Left ventricle myocardium superior (tissue), 1 donor: Measurements from ENCODE around the gene METAP2. TPM values are rescaled to one million over a fixed set of nuclear protein-coding genes. Genes with fewer than 3 reads are reported as not detected.

Experiments used
- ATAC-seq: fragments of 200-7000 bp; cut with Tn5 transposase; one replicate; pipeline ENCODE4 v1.9.1; 2020; ENCODE audit warnings: mild to moderate bottlenecking, moderate library complexity
- DNase-seq: peaks from one replicate; pipeline ENCODE4 v3.0.0-alpha.2; 2020
- intact Hi-C: fragments of 100-400 bp; cut with micrococcal nuclease; formaldehyde crosslinking; loops from one replicate; pipeline ENCODE4 v1.11.0; 2022
- total RNA-seq: library from RNA; stranded (reverse); fragmentation: NEBNext Ultra II Directional; extraction: Animal tissue kit (Norgen Biotek cat#: 25700); gene quantifications from one replicate; pipeline ENCODE4 v1.2.1, GENCODE V29; 2021
- donor health status: DM: no; HTN: yes; CAD: no; lungs with severe emphysema.

Gene METAP2
- total RNA-seq, 1 donor from 2014 or later: 61.6 TPM

DNA sequence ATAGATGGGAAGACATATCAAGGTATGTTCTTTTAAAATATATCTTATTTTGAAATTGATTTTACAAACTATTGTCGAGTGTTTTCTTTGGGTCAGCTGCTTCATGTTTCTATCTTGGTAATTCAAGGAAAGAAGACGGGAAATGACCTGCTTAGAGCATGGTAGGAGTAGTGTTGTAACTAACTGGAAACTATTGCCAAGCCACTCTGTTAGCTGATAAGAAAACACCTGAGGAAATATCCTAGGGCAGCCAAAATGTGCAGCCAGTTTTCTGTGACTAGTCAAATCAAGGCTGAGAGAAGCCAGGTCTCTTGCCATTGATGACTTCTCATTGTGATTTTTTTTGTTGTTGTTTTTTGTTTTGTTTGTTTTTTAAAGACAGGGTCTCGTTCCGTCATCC is 30.2 kb downstream of the METAP2 start:
- intact Hi-C loops: no loop called here
- DNase-seq (no peak), ATAC-seq (no peak)

DNA sequence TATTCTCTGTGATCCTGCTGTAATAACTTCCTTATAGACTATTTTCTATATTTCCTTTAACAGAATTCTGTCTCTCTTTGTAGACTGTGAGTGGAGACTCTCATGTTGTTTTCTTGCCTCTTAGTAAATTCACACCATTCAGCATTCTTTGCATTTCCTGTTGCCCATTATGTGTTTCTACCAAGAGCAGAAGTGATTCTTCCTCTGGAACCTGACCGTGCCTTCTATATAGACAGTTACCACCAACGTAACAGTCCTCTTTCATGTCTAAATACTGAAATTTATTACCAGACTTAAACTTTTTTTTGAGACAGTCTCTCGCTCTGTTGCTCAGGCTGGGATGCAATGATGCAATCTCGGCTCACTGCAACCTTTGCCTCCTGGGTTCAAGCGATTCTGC is 31.1 kb downstream of the METAP2 start:
- ATAC-seq (no peak), DNase-seq (no peak)
- intact Hi-C loops: no loop called here

DNA sequence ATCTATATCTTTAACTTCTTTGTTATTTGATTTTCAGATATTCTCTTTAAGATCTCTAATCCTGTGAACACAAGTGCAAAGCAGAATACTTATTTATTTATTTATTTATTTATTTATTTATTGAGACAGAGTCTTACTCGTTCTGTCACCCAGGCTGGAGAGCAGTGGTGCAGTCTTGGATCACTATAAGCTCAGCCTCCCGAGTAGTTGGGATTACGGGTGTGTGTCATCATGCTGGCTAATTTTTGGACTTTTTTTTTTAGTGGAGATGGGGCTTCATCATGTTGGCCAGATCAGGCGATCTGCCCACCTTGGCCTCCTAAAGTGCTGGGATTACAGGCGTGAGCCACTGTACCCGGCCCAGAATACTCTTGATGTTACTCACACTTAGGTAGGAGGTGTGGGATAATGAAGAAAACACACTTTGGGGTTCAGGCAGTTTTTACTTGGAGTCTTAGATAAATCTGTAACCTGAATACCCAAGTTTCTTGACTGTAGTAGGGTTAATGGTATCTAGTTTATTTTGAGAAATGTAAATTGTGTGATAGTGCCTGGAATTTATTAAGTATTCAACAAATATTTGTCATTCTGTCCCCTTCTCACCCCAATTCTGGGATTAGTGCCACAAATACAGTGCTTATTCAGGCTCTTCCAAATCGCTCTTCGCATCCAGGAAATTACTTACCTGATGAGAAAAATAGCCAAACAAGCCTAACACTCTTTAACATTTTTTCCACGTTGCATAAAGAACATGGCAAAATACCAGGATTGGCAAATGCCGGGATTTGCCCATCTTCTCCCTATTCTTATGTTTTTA is 33.0 kb downstream of the METAP2 start:
- ATAC-seq: no peak
- intact Hi-C loops: no loop called here
- DNase-seq: no peak

DNA sequence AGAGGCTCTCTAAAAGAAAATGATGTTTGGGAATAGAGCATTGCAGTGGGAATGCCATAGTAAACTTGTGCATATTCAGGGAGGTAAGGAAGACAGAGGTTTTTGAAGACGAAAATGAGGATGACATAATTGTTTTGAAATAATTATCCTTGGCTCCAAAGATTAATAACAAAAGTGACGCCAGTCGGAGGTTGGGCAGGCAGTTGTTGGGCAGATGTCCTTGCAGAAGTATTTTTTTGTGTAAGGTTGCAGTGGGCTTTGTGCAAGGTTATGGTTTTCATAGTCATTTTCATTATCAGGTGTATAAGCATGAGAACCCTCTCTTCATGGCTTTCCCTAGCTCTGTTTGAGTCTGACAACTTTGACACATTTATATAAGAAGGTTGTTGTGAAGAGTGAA is 35.3 kb downstream of the METAP2 start:
- intact Hi-C loops: no loop called here
- ATAC-seq: no peak
- DNase-seq: no peak

DNA sequence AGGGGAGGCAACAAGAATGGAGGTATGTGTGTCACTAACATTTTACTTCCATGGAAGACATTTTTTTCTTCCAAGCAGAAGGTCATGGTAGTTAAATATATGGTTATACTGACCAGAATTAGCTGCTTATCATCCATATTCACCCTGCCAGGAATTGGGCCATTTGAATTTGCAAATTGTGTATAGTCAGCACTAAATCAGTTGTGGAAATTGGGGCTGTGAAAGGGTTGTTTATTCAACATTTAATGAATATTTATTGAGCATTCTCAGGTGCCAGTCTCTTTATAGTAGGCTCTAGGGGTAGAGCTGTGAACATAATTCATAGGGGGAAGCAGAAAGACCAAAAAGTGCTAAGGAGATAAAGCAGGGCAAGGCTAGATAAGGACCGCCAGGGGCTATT is 38.0 kb downstream of the METAP2 start:
- no peak for DNase-seq
- intact Hi-C loops: no loop called here
- no peak for ATAC-seq

DNA sequence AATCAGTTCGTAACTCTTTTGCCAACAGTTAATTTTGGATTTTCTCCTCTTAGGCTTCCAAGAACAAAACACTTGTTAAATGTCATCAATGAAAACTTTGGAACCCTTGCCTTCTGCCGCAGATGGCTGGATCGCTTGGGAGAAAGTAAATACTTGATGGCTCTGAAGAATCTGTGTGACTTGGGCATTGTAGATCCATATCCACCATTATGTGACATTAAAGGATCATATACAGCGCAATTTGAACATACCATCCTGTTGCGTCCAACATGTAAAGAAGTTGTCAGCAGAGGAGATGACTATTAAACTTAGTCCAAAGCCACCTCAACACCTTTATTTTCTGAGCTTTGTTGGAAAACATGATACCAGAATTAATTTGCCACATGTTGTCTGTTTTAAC is 39.6 kb downstream of the METAP2 start:
- ATAC-seq (no peak), DNase-seq (no peak)
- intact Hi-C loops: no loop called here

DNA sequence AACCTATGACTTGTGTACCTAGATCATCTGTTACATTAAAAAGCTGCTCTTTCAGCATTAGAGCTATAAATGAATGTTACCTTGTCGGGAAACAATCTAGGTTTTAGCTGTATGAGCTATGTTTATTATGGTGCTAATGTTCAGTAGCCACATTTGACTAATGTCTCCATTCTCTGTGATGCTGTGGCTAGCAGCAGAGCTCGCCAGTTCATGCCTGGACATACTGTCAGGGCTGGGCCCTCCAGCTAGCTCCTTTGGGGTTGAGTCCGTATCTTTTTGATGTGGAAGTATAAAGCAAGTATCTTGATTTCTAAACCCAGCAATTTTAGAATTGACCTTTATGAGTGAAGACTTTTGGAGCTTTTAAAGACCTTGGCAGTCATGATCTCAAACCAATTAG is 41.2 kb downstream of the METAP2 start:
- ATAC-seq (no peak), DNase-seq (no peak)
- intact Hi-C loops: no loop called here

DNA sequence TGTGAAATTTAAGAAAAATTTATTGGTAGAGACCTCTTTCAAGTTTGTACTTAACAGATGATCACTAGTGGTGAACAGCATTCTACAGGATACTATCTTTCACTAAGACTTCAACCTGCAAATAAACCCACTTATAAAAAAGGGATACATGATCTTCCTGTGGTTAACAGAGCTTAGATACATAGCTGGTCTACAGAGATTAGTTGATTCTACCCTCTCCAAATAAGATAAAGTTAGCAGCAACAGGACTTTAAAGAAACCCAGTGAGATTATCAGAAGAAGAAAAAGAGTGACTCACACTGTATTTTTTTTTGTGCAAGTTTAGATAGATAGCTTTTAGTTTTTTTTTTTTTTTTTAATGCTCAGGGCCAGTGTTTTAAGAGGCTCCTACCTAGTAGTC is 42.8 kb downstream of the METAP2 start:
- DNase-seq (no peak), ATAC-seq (no peak)
- intact Hi-C loops: no loop called here

DNA sequence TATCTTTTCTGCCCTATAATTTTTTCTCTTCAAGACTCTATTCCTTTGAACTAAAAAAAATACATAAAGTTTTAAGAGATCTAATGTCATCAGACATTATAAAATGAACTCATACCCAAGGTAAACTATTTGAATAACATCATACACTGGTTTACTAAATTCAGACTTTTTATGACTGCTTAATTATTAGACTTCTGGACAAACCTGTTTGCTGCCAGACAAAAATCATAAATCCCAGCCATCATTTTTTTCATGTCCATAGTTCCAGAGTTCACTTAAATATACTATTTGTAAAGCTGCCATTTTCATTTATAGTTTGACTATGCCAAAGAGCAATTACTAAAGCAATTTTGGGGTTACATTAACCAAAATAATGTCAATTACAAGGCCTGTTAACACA is 43.3 kb downstream of the METAP2 start:
- intact Hi-C loops: no loop called here
- ATAC-seq (no peak), DNase-seq (no peak)

DNA sequence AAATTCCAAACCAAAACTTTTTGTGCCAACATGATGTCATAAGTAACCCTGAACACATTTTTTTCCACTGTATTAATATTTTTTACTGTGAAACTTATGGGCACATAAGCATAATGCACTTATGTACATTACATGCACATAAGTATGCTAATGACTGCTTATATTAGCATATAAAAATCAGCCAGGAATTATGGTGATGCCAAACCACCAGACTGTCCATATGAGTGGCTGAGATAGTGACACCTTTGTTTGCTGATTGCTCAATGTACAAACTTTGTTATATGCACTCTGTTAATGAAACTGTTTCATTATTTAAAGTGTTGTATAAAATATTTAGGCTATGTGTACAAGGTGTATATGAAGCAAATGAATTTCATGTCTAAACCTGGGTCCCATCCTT is 45.0 kb downstream of the METAP2 start:
- intact Hi-C loops: no loop called here
- ATAC-seq: no peak
- no peak for DNase-seq

DNA sequence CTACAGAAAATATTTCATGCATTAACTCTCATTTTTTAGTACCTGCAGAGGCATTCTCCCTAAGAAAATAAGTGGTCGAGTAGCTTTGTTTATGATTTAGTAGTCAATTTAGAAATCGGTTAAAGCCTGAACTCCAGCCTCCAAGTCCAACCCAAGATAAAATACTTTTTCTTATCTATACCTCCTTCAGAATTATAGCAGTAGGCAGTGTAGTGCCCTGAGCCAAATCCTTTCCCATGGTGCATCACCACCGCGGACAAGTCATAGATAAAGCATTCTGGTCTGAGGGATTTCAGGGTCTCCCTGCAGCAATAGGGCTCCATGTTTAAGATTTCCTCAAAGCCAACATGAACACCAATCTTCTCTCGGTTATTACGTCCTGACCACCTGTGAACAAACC is 46.9 kb downstream of the METAP2 start:
- intact Hi-C loops: no loop called here
- ATAC-seq: no peak
- no peak for DNase-seq

DNA sequence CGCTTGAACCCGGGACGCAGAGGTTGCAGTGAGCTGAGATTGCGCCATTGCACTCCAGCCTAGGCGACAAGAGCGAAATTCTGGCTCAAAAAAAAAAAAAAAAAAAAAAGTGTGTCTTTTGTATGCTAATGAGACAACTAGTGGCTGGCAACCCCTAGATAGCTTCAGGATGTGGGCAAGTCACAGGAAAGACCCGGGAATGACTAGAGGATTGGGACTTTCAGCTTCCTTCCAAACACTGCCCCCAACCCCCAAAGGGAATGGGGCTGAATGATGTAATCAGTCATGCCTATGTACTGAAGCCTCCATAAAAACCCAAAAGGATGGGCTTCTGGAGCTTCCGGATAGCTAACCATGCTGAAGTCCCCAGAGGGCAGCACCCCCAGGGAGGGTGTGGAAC is 48.7 kb downstream of the METAP2 start:
- intact Hi-C loops: no loop called here
- no peak for ATAC-seq
- no peak for DNase-seq

DNA sequence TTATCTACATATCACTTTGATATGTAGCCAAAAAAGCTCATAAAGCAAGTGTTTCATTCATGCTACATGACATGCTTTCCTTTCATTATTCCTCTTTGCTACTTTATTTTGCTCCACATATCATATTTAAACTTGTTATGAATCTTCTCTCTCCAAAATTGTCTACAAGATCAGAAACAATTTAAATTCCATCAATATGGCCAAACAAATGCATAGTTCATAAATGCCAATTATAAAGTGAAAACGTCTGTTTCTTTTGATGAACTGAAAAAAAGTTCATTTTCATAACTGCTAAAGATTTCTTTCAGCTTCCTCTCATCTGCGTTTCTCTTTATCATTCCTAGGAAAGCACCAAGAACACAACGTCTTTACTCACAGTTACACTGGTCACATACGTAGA is 54.5 kb downstream of the METAP2 start:
- ATAC-seq (no peak), DNase-seq (no peak)
- intact Hi-C loops: no loop called here

DNA sequence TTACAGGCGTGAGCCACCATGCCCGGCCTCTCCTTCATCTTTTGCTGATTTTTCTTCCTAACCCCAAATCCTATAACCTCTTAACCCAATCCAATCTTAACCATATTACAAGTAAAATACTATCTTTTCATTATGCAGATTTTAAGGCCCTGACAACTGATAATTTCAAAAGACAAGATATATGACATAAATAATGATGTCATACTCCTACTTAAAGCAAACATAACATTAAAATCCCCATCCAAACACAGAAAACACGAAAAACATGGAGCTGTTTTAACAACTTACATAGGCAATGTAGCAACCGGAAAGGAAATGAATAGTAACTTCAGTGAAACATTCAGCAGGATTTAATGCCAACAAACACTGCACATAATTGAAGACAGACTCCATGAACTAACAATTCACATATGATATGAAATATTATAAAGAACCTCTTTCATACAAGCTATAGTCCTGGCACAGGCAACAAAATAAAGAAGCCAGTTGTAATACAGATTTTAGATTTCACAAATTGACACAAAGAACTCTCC is 55.8 kb downstream of the METAP2 start:
- no peak for DNase-seq
- intact Hi-C loops: loop anchor here (5.0 to 10.0 kb wide), 2 partner anchors 195 to 412 kb away; no protein-coding TSS in a partner anchor
- no peak for ATAC-seq

DNA sequence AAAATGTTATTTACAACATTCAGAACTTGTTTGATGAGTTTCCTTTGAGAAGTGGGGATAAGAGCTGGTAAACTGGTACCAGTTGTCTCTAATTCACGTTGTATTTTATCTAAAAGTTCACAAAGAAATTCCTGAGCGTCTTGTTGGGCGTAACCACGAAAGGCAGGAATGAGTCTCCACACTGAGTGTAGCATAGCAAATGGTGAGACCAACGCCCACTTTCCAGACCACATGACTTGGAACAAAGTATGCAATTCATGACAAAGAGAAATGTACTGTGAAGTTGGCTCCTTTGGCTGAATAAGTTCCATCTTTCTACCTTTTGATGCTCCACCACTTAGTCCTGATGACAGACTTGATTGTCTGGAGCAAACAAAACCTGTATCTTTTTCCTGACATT is 58.9 kb downstream of the METAP2 start:
- intact Hi-C loops: loop anchor here (5.0 to 10.0 kb wide), 2 partner anchors 198 to 416 kb away; no protein-coding TSS in a partner anchor
- ATAC-seq (no peak), DNase-seq (no peak)

DNA sequence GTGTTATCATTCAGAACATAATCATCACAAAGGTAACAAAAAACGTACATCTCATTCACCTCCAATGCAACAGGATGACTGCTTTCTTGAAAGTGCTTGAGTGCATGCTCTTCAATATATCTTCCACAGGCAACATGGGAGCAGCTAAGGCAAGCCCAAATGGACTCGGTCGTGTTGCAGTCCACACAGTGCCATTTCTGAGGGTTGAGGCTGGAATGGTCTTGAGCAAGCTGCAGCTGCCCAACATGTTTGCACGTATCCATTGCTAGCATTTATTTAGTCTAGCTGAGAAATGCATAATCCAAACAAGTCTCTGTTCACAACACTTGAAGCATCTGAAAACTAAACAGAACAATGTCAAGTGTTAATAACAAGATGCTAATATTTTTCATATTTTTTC is 60.0 kb downstream of the METAP2 start:
- ATAC-seq (no peak), DNase-seq (no peak)
- intact Hi-C loops: loop anchor here (5.0 to 10.0 kb wide), 2 partner anchors 199 to 417 kb away; no protein-coding TSS in a partner anchor

DNA sequence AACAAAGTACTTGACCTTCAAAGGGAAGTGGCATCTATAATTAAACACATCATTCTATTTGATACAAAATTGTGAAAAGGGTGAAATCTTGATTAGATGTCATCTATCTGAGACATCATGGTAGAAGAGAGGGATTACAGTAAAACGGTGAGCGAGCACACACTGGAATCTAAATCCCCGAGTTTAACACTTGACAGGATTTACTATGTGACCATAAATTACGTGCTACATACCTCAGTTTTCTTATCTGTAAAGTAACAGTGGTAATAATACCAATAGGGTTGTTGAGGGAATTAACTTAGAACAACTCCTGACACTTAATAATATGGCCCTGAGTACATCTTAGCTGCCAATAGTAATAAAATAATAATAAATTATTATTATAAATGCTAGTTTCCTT is 64.1 kb downstream of the METAP2 start:
- intact Hi-C loops: loop anchor here (10.0 kb wide), 1 partner anchor 203 kb away; no protein-coding TSS in a partner anchor
- ATAC-seq: no peak

DNA sequence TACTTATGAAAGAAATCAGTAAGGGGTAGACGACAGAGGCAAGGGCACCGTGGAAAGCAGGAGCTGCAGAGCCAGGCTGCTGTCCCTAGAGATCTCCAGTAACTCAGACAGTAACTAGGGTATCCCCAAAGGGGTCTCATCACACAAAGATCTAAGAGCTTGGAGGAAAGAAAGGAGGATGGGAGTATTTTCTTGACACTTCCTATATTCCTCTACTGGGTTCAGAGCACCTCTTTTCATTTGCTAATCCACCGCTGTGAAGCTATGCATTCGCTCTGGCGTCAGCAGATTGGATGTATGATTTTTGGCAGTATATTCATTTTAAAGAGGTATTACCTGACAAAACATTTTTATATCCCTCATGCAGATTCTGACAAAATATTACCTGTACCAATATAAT is 64.7 kb downstream of the METAP2 start:
- intact Hi-C loops: loop anchor here (10.0 kb wide), 1 partner anchor 204 kb away; no protein-coding TSS in a partner anchor
- DNase-seq (no peak), ATAC-seq (no peak)

More for the DNA sequence above, 64.1 kb downstream of the METAP2 start:
- no peak for DNase-seq

DNA sequence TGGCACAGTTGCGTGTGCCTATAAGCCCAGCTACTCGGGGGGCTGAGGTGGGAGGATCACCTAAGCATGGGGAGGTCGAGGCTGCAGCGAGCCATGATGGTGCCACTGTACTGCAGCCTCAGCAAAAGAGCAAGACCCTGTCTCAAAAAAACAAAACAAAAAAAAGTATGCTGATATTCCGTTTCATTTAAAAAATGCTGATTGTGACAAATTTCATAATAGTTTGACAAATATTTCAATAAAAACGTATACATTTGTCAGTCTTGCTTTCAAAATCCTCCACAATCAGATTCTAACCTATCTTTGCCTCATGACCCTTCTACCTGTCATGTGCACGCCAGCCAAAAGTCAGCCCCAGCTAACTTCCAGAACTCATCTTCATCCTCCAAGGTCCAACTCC is 67.5 kb downstream of the METAP2 start:
- DNase-seq: no peak
- intact Hi-C loops: no loop called here

DNA sequence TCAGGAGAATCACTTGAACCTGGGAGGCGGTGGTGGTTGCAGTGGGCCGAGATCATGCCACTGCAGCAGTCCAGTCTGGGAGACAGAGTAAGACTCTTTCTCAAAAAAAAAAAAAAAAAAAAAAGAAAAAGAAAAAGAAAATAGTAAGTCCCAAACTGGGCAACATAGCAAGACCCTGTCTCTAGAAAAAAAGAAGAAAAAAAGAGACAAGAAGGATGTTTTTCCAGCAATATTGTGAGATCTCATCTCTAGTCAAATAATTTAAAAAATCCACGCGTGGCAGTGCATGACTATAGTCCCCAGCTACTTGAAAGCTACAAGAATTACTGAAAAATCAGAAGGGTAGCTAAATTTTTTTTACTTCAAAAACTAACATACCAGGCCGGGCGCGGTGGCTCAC is 69.4 kb downstream of the METAP2 start:
- no peak for DNase-seq
- ATAC-seq: no peak
- intact Hi-C loops: no loop called here

More for the DNA sequence above, 67.5 kb downstream of the METAP2 start:
- no peak for ATAC-seq

DNA sequence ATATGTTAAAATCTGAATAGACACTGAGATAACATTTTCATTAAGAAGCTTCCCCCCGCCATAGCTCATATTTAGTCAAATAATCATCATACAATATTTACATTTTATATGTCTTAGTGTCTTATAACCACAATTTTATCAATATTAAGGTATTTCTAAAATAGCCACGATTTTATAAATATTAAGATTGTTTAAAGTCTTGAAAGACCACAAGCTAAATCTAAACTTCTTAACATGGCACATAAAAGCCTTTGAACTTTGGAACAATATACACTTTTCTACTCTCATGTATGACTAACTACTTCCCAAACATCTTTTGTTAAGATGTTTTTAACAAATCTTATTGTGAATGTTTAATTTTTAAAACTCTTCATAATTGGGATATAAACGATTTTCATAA is 70.8 kb downstream of the METAP2 start:
- DNase-seq (no peak), ATAC-seq (no peak)
- intact Hi-C loops: no loop called here
